Rectal smooth muscle tissue (tissue), 1 donor: ENCODE data around the gene HELB.

ENCODE experiments used
- H3K27ac ChIP-seq: one replicate; pipeline ENCODE4 v1.7.0; 2013; ENCODE audit warnings: low read depth, low read length, inconsistent platforms
- H3K27me3 ChIP-seq: one replicate; pipeline ENCODE4 v1.7.0; 2013; ENCODE audit warnings: low read length; ENCODE audit not compliant: control insufficient read depth, insufficient read depth
- H3K36me3 ChIP-seq: one replicate; pipeline ENCODE4 v1.7.0; 2013; ENCODE audit warnings: low read length; ENCODE audit not compliant: control insufficient read depth, insufficient read depth
- H3K4me1 ChIP-seq: one replicate; pipeline ENCODE4 v1.7.0; 2013; ENCODE audit warnings: low read length; ENCODE audit not compliant: control insufficient read depth, insufficient read depth
- H3K4me3 ChIP-seq: one replicate; pipeline ENCODE4 v1.7.0; 2013; ENCODE audit warnings: low read length
- H3K9ac ChIP-seq: one replicate; pipeline ENCODE4 v1.7.0; 2013; ENCODE audit warnings: low read length

Gene HELB

DNA sequence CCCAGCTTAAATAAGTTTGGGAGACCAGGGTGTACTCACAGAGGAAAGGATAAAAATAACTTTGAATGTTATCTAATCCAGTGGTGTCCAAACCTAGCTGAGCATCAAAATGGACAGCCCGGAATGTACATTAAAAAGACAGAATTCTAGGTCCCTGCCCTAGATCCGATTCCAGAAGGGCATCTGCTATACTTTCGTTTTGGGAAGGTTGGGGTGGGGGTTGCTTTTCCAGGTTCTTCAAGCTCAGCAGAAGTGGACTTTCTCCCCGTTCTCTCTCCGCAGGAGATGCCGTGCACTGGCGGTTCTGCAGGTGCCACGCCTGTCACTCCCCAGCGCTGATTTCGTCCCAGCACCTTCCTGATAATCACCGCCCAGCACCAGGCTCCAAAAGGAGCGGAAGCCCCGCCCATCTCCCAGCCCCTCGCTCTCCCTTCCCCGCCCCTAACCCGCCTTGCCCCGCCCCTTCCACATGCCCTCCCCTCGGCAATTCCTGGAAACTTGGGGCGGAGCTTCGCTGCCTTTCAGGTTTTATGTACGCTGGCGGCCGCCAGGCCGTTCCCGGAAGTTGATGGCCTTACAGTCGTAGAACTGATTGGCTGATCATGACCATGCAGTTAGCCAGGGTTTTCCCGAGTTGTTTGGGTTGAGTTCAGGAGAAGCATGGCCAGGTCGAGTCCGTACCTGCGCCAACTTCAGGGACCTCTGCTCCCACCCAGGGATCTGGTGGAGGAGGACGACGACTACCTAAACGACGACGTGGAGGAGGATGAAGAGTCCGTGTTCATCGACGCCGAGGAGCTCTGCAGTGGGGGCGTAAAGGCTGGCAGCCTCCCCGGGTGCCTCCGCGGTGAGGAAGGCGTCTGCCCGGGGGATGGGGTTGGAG, at the start of gene HELB:
Gene HELB (plus strand): TSS at position 550 of the 883 bp plus-strand sequence. CDS start 111 bp downstream, at position 661.
- H3K4me1 ChIP-seq = no peaks in the 10 kb centered on the region
- H3K9ac ChIP-seq = peak within 1 kb of the TSS; percentile 54
- H3K27ac ChIP-seq = peak within 1 kb of the TSS; percentile 71
- H3K4me3 ChIP-seq = peak within 1 kb of the TSS; percentile 99
- H3K27me3 ChIP-seq = no peaks in the 10 kb centered on the region
- H3K36me3 ChIP-seq = no peaks in the 10 kb centered on the region

DNA sequence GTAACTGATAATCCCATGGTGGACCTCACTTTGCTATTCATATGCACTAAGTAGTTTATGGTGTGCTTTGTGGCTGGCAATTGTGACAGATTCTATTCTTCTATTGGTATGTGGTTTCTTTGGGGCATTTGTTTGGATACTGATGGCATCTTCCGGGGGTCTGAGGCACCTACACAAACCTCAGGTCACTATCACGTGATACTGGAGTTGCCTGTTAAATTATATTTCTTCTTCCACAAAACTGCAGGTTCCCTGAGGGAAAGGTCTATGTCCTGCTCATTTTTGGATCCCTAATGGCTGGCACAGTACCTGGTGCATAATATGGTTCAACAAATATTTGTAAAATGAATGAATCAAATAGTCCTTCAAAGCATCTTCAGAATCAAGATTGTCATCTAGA, 49.5 kb upstream of the HELB start:
- Histone ChIP-seq H3K4me1 (no peaks in the 10 kb centered on the region), H3K27me3 (no peaks in the 10 kb centered on the region), H3K27ac (no peak overlapping the region), H3K4me3 (no peak overlapping the region), H3K36me3 (no peaks in the 10 kb centered on the region), H3K9ac (no peak overlapping the region)

DNA sequence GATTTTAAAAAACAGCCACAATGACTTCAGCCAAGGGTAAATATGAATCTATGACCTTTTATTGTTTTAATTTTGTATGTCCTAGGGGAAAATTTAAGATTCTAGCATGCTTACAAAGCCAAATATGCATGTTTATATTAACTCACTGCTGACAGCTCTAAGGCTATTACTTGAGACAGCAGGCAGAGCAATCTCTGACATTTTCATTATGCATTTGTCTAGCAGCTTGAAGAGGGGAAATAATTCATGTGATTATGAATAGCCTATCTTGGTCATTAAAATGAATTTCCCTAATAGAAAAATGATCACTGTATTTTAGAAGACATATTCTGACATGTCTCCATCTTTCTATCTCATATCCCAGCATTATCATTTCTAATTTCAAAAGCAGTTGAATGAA, 46.6 kb upstream of the HELB start:
- H3K4me1 ChIP-seq = no peaks in the 10 kb centered on the region
- no peak overlapping the region for H3K9ac ChIP-seq
- H3K27me3 ChIP-seq = no peaks in the 10 kb centered on the region
- H3K4me3 ChIP-seq = no peak overlapping the region
- H3K36me3 ChIP-seq = no peaks in the 10 kb centered on the region
- H3K27ac ChIP-seq = no peak overlapping the region

- no peak overlapping the region for H3K4me3 ChIP-seq
- H3K4me1 ChIP-seq = no peaks in the 10 kb centered on the region
- H3K36me3 ChIP-seq = no peaks in the 10 kb centered on the region
- no peaks in the 10 kb centered on the region for H3K27me3 ChIP-seq
- H3K9ac ChIP-seq = no peak overlapping the region
- no peak overlapping the region for H3K27ac ChIP-seq
Observed at GRCh38 chr12:66258011-66258410, 44.3 kb upstream of the HELB start.

GRCh38 chr12:66262737-66263136, 39.6 kb upstream of the HELB start:
- no peak overlapping the region for H3K4me3 ChIP-seq
- H3K4me1 ChIP-seq = no peaks in the 10 kb centered on the region
- no peaks in the 10 kb centered on the region for H3K36me3 ChIP-seq
- H3K9ac ChIP-seq = no peak overlapping the region
- H3K27me3 ChIP-seq = no peaks in the 10 kb centered on the region
- no peak overlapping the region for H3K27ac ChIP-seq

DNA sequence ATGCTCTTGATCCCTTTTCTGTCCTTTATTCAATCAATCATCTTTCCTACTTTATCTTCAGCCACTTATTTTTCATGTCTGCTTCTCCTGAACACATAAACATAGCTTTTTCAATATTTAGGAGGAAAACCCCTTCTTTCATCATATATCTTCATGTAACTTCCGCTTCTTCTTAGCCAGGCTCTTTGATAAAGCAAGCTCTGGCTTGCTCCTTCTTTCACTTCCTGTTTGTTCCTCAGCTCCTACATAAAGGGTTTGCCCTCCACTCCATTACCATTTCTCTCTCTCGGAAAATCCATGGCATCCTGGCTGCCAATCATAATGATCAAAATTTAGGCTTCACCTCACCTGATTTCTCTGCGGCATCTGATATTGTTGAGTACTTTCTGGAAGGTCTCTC, 33.7 kb upstream of the HELB start:
- H3K27ac ChIP-seq = no peak overlapping the region
- H3K36me3 ChIP-seq = no peaks in the 10 kb centered on the region
- H3K4me1 ChIP-seq = no peaks in the 10 kb centered on the region
- no peak overlapping the region for H3K4me3 ChIP-seq
- no peak overlapping the region for H3K9ac ChIP-seq
- no peaks in the 10 kb centered on the region for H3K27me3 ChIP-seq

- Histone ChIP-seq H3K4me1 (no peaks in the 10 kb centered on the region), H3K27ac (no peak overlapping the region), H3K27me3 (no peaks in the 10 kb centered on the region), H3K9ac (no peak overlapping the region), H3K4me3 (no peak overlapping the region), H3K36me3 (no peaks in the 10 kb centered on the region)
Observed at GRCh38 chr12:66269142-66269541, 33.2 kb upstream of the HELB start.

DNA sequence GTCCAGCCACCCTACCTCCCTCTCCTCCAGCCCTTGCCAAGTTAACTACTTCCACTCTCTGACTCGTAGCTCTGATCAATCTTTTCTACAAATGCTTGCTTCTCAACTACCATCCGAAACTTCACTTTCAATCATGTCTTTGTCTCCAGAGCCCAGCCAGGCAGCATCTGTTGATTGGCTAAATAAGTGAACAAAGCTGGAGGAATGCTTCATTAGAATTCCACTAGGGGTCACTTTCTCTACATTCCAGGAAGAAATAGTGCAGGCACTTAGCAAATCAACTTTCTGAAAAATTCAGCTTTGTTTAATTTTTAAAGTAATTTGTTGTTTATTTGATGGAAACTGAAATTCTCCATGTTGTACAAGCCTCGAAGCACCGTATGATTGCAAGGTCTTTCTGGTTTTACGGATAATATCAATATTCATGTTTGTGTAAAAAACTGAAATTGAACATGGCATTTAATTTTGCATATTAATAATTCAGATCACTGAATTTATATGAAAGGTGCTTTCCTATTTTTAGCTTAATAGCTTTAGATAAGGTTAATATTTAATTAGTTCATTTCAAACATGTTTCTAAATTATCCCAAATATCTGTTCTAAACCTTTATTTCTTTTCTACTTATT, 32.4 kb upstream of the HELB start:
- H3K36me3 ChIP-seq = no peaks in the 10 kb centered on the region
- H3K27me3 ChIP-seq = no peaks in the 10 kb centered on the region
- H3K4me3 ChIP-seq = no peak overlapping the region
- H3K9ac ChIP-seq = no peak overlapping the region
- H3K4me1 ChIP-seq = no peaks in the 10 kb centered on the region
- no peak overlapping the region for H3K27ac ChIP-seq

DNA sequence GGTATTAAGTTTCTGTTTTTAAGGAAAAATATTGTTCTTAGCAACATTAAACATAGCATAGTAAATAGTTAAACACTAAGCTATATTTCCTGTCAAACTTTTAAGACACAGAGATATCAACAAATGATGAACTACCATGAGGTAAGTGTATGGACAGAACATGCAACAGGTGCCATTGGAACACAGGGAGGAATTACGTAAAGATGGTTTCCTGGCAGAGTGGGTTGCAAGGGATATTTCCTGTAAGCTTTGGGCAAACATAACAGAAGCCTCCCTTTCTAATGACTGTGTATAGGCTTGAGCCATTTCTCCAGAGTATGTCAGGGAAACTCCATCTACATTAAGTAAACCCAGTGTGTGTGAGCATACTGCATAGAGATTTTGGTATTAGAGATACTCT, 31.7 kb upstream of the HELB start:
- Histone ChIP-seq H3K27ac (no peak overlapping the region), H3K4me3 (no peak overlapping the region), H3K9ac (no peak overlapping the region), H3K36me3 (no peaks in the 10 kb centered on the region), H3K4me1 (no peaks in the 10 kb centered on the region), H3K27me3 (no peaks in the 10 kb centered on the region)

GRCh38 chr12:66272650-66273049, 29.6 kb upstream of the HELB start:
- no peaks in the 10 kb centered on the region for H3K4me1 ChIP-seq
- no peaks in the 10 kb centered on the region for H3K36me3 ChIP-seq
- no peak overlapping the region for H3K27ac ChIP-seq
- no peak overlapping the region for H3K4me3 ChIP-seq
- H3K27me3 ChIP-seq = no peaks in the 10 kb centered on the region
- no peak overlapping the region for H3K9ac ChIP-seq

- no peak overlapping the region for H3K27ac ChIP-seq
Observed at GRCh38 chr12:66273147-66273546, 29.1 kb upstream of the HELB start.

DNA sequence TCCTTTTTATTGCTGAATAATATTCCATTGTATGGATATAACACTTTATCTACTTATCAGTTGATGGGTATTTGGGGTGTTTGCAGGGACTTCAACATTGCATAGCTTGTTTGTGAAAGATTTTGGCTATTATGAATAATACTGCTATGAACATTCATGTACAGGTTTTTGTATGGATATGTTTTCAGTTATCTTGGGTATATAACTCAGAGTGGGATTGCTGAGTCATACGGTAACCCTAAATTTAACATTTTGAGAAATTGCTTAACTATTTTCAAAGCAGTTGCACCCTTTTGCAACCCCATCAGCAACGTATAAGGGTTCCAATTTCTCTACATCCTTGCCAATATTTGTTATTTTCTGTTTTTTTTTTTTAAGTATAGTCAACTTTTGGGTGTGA, 27.3 kb upstream of the HELB start:
- Histone ChIP-seq H3K27ac (no peak overlapping the region), H3K36me3 (no peaks in the 10 kb centered on the region), H3K4me1 (no peaks in the 10 kb centered on the region)

More at GRCh38 chr12:66273147-66273546, 29.1 kb upstream of the HELB start:
- Histone ChIP-seq H3K36me3 (no peaks in the 10 kb centered on the region), H3K9ac (no peak overlapping the region), H3K4me3 (no peak overlapping the region), H3K4me1 (no peaks in the 10 kb centered on the region), H3K27me3 (no peaks in the 10 kb centered on the region)

More for the DNA sequence above, 27.3 kb upstream of the HELB start:
- no peak overlapping the region for H3K4me3 ChIP-seq
- H3K9ac ChIP-seq = no peak overlapping the region
- H3K27me3 ChIP-seq = no peaks in the 10 kb centered on the region
